IMR-90 (cell line): ENCODE data around the gene FAM200C. TPM values are rescaled to one million over a fixed set of nuclear protein-coding genes. Genes with fewer than 3 reads are reported as not detected.

Source experiments
- ATAC-seq: fragments of 200-7000 bp; cut with Tn5 transposase; 2 replicates; pipeline ENCODE4 v1.9.1; 2020; ENCODE audit warnings: low read depth, mild to moderate bottlenecking, moderate library complexity
- BruUV-seq: library from RNA; stranded (reverse); fragments of 400-500 nt; replicated peaks from 2 replicates; lab custom pipeline; 2021; lab: Mats Ljungman, UMichigan
- CTCF ChIA-PET: fragments of 300-600 bp; formaldehyde crosslinking; extraction: SDS; loops from one replicate; lab custom pipeline; 2021; ENCODE audit warnings: antibody characterized with exemption; lab: Yijun Ruan, JAX
- POLR2A ChIA-PET: fragments of 300-600 bp; sonication (Branson Sonifier 250); formaldehyde crosslinking; loops from one replicate; lab custom pipeline; 2022; ENCODE audit warnings: antibody characterized with exemption; ENCODE audit not compliant: unreplicated experiment; lab: Charles Lee
- DNase-seq: peaks from one replicate; pipeline ENCODE4 v3.0.0; 2013
- H2AFZ ChIP-seq: replicated peaks from 2 replicates; pipeline ENCODE3; 2013; ENCODE audit warnings: low read length, mild to moderate bottlenecking; ENCODE audit not compliant: poor library complexity
- H2AK5ac ChIP-seq: 2 replicates; pipeline ENCODE4 v1.6.1; 2013; ENCODE audit warnings: low read depth, low read length, inconsistent platforms
- H2AK9ac ChIP-seq: replicated peaks from 2 replicates; pipeline ENCODE3; 2013; ENCODE audit warnings: mild to moderate bottlenecking, low read depth, low read length, moderate library complexity; ENCODE audit not compliant: poor library complexity
- H2BK120ac ChIP-seq: 2 replicates; pipeline ENCODE4 v1.6.1; 2013; ENCODE audit warnings: low read depth, low read length, inconsistent platforms
- H2BK15ac ChIP-seq: 3 replicates; pipeline ENCODE4 v1.6.1; 2013; ENCODE audit warnings: low read depth, low read length, inconsistent platforms
- H2BK20ac ChIP-seq: 2 replicates; pipeline ENCODE4 v1.6.1; 2013; ENCODE audit warnings: low read depth, mild to moderate bottlenecking, inconsistent platforms, low read length, moderate library complexity
- H2BK5ac ChIP-seq: 2 replicates; pipeline ENCODE4 v1.6.1; 2013; ENCODE audit warnings: mild to moderate bottlenecking, low read depth, low read length, inconsistent platforms; ENCODE audit not compliant: poor library complexity, severe bottlenecking
- H3K14ac ChIP-seq: replicated peaks from 2 replicates; pipeline ENCODE4 v1.6.1; 2013; ENCODE audit warnings: low read depth, low read length, inconsistent platforms
- H3K18ac ChIP-seq: 2 replicates; pipeline ENCODE4 v1.6.1; 2013; ENCODE audit warnings: low read depth, low read length, control low read depth
- H3K23ac ChIP-seq: 2 replicates; pipeline ENCODE4 v1.6.1; 2013; ENCODE audit warnings: low read depth, low read length, inconsistent platforms
- H3K27ac ChIP-seq: 2 replicates; pipeline ENCODE4 v1.5.1; 2013; ENCODE audit warnings: mild to moderate bottlenecking, control low read depth, low read length; ENCODE audit not compliant: insufficient read depth
- H3K27me3 ChIP-seq: 2 replicates; pipeline ENCODE4 v1.6.1; 2013; ENCODE audit warnings: low read length; ENCODE audit not compliant: control insufficient read depth, insufficient read depth
- H3K36me3 ChIP-seq: 2 replicates; pipeline ENCODE4 v1.6.1; 2013; ENCODE audit warnings: low read length, mixed read lengths; ENCODE audit not compliant: control insufficient read depth, insufficient read depth
- H3K4ac ChIP-seq: 2 replicates; pipeline ENCODE4 v1.6.1; 2013; ENCODE audit warnings: low read depth, low read length, inconsistent platforms
- H3K4me1 ChIP-seq: 2 replicates; pipeline ENCODE4 v1.6.1; 2013; ENCODE audit warnings: low read length, mixed read lengths; ENCODE audit not compliant: control insufficient read depth, insufficient read depth
- H3K4me2 ChIP-seq: 2 replicates; pipeline ENCODE4 v1.6.1; 2013; ENCODE audit warnings: low read depth, mild to moderate bottlenecking, control low read depth, low read length, moderate library complexity
- H3K4me3 ChIP-seq: 2 replicates; pipeline ENCODE4 v1.5.1; 2013; ENCODE audit warnings: low read depth, mild to moderate bottlenecking, control low read depth, low read length, moderate library complexity; ENCODE audit not compliant: insufficient read depth
- H3K56ac ChIP-seq: 2 replicates; pipeline ENCODE4 v1.6.1; 2013; ENCODE audit warnings: low read length, inconsistent platforms; ENCODE audit not compliant: insufficient read depth; ENCODE audit errors: extremely low read depth
- H3K79me1 ChIP-seq, 2 experiments: 2 replicates each; pipeline ENCODE4 v1.6.1; 2013; ENCODE audit warnings: low read length in 2 of 2, inconsistent platforms in 1 of 2, low read depth in 1 of 2
- H3K9ac ChIP-seq: 2 replicates; pipeline ENCODE4 v1.6.1; 2013; ENCODE audit warnings: low read depth, low read length, control low read depth
- H3K9me1 ChIP-seq: 2 replicates; pipeline ENCODE4 v1.6.1; 2013; ENCODE audit warnings: low read length, inconsistent platforms; ENCODE audit not compliant: insufficient read depth
- H3K9me3 ChIP-seq: 2 replicates; pipeline ENCODE4 v1.6.1; 2013; ENCODE audit warnings: low read length; ENCODE audit not compliant: control insufficient read depth, insufficient read depth
- H4K20me1 ChIP-seq: 2 replicates; pipeline ENCODE4 v1.6.1; 2013; ENCODE audit warnings: low read length, inconsistent platforms; ENCODE audit not compliant: insufficient read depth
- H4K5ac ChIP-seq: 2 replicates; pipeline ENCODE4 v1.6.1; 2013; ENCODE audit warnings: mild to moderate bottlenecking, low read depth, low read length, control low read depth
- H4K8ac ChIP-seq, 2 experiments: 2 replicates each; pipeline ENCODE4 v1.6.1; 2013; ENCODE audit warnings: low read depth in 2 of 2, low read length in 2 of 2, control low read depth in 1 of 2, inconsistent platforms in 1 of 2
- H4K91ac ChIP-seq: 2 replicates; pipeline ENCODE4 v1.6.1; 2013; ENCODE audit warnings: low read depth, low read length, inconsistent platforms; ENCODE audit not compliant: insufficient read depth
- BHLHE40 ChIP-seq: fragments of 150-350 bp; IDR thresholded peaks from 2 replicates; pipeline ENCODE4 v1.6.1; 2016; ENCODE audit warnings: mild to moderate bottlenecking, low read depth, low read length
- FOS ChIP-seq: fragments of 150-350 bp; IDR thresholded peaks from 2 replicates; pipeline ENCODE4 v1.6.1; 2016; ENCODE audit warnings: low read depth, low read length
- MAFK ChIP-seq: IDR thresholded peaks from 2 replicates; pipeline ENCODE4 v1.6.1; 2012; ENCODE audit warnings: low read depth, low read length, improper control_type of control experiment
- MAZ ChIP-seq: IDR thresholded peaks from 2 replicates; pipeline ENCODE4 v1.6.1; 2012; ENCODE audit warnings: low read depth, mild to moderate bottlenecking, low read length, improper control_type of control experiment, moderate library complexity, borderline replicate concordance
- RAD21 ChIP-seq: IDR thresholded peaks from 2 replicates; pipeline ENCODE4 v1.6.1; 2012; ENCODE audit warnings: low read length, improper control_type of control experiment
- RCOR1 ChIP-seq: IDR thresholded peaks from 2 replicates; pipeline ENCODE4 v1.6.1; 2012; ENCODE audit warnings: mild to moderate bottlenecking, low read length, improper control_type of control experiment; ENCODE audit not compliant: insufficient replicate concordance
- USF2 ChIP-seq: fragments of 150-350 bp; IDR thresholded peaks from 2 replicates; pipeline ENCODE4 v1.6.1; 2017; ENCODE audit warnings: mild to moderate bottlenecking, antibody characterized with exemption, low read length, low read depth
- WGBS, 2 experiments: methylation state at CpG; one replicate each; pipeline versions ENCODE4 v1.1.5 to v1.1.7; 2013; ENCODE audit warnings: missing lambda C conversion rate in 2 of 2; ENCODE audit not compliant: insufficient read length in 1 of 2; ENCODE audit errors: extremely low coverage in 2 of 2; 5-methylcytosine and 5-hydroxymethylcytosine counted together
- dilution Hi-C: fragments of 300-500 bp; cut with HindIII; formaldehyde crosslinking; loops from one replicate; pipeline ENCODE4 v1.14.3; 2018; ENCODE audit warnings: low sequenced_read_pairs; ENCODE audit not compliant: unreplicated experiment
- in situ Hi-C: fragments of 300-500 bp; cut with MboI; formaldehyde crosslinking; loops from 3 replicates; pipeline ENCODE4 v1.14.3; 2019; ENCODE audit warnings: low sequenced_read_pairs, inconsistent platforms, mixed read lengths
- intact Hi-C: fragments of 100-400 bp; cut with micrococcal nuclease; formaldehyde crosslinking; loops from 2 replicates; pipeline ENCODE4 v1.10.0; 2022
- polyA plus RNA-seq, 3 experiments: library from polyadenylated mRNA; depleted of rRNA; stranded (reverse); fragments of >200 nt; gene quantifications; 2 replicates each; pipeline ENCODE4 v1.2.3, GENCODE V29; 2012; ENCODE audit warnings: low replicate concordance in 1 of 3
- total RNA-seq: library from RNA; depleted of rRNA; stranded (reverse); fragments of >200 nt; gene quantifications from 2 replicates; pipeline ENCODE4 v1.2.3, GENCODE V29; 2012
- TF ChIP-seq, protein P1 (sequence below): fragments of 150-350 bp; IDR thresholded peaks from 2 replicates; pipeline ENCODE4 v1.6.1; 2016; ENCODE audit warnings: low read depth, mild to moderate bottlenecking, low read length, moderate library complexity, borderline replicate concordance

FAM200C gene
- total and polyA plus RNA-seq, 2 of the 4 experiments (the other 2 are of a cell fraction) = 1.7 to 6.3 TPM

DNA sequence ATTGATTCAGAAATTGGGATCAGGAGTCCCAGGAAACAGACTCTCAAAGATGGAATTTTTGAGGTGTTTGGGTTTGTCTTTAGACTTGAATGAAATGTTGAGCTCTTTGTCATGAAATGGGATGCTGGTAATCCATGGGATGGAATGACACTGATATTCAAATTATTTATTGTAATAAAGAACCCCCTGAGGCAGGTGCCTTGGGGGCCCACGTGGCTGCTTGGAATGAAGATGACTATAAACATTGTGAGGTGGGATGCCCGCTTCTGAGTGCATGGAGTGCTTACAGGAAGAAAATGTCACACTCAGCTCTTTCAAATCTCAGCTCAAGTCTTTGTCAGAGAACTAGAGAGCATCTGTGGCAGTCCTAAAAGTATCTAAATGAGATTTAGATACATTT, 19.8 kb downstream of the FAM200C start:
- BruUV-seq = no TSS peak
- H2BK120ac ChIP-seq = no peak overlapping the region
- intact Hi-C loops (no loop called here), in situ Hi-C loops (no loop called here), dilution Hi-C loops (no loop called here)
- no peak overlapping the region for H2BK15ac ChIP-seq
- H2BK5ac ChIP-seq = no peak overlapping the region
- H3K4me2 ChIP-seq = no peak overlapping the region
- H2AK9ac ChIP-seq = no peak overlapping the region
- no peak overlapping the region for H2AFZ ChIP-seq
- H3K23ac ChIP-seq = no peak overlapping the region
- H4K8ac ChIP-seq = no peak overlapping the region
- H3K27ac ChIP-seq = no peak overlapping the region
- no peak overlapping the region for H3K18ac ChIP-seq
- H3K36me3 ChIP-seq = no peaks in the 10 kb centered on the region
- H3K9ac ChIP-seq = no peak overlapping the region
- no peaks in the 10 kb centered on the region for H3K4me1 ChIP-seq
- no peak overlapping the region for H3K14ac ChIP-seq
- no peak for ATAC-seq
- H3K27me3 ChIP-seq = peaks cover 2% of the 10 kb centered on the region
- ChIA-PET POLR2A (no interaction called here), CTCF (interaction anchor here (1.4 kb wide), 1 partner anchor 11 kb away, joined by 5 read pairs; no protein-coding TSS in a partner anchor)
- no peak overlapping the region for H3K4me3 ChIP-seq
- no peak overlapping the region for H4K91ac ChIP-seq
- no peak overlapping the region for H3K4ac ChIP-seq
- H3K56ac ChIP-seq = no peak overlapping the region
- no peak for DNase-seq
- WGBS, 2 experiments = no CpG with 5 or more reads among the region's 2 CpGs
- H2AK5ac ChIP-seq = no peak overlapping the region
- H3K9me1 ChIP-seq = peaks cover 3% of the 10 kb centered on the region; the same call in 1 of the 2 replicates
- no peaks in the 10 kb centered on the region for H3K79me1 ChIP-seq
- no peaks in the 10 kb centered on the region for H3K9me3 ChIP-seq
- no peaks in the 10 kb centered on the region for H4K20me1 ChIP-seq
- no peak overlapping the region for H4K5ac ChIP-seq
- TF ChIP-seq, protein P1, sequence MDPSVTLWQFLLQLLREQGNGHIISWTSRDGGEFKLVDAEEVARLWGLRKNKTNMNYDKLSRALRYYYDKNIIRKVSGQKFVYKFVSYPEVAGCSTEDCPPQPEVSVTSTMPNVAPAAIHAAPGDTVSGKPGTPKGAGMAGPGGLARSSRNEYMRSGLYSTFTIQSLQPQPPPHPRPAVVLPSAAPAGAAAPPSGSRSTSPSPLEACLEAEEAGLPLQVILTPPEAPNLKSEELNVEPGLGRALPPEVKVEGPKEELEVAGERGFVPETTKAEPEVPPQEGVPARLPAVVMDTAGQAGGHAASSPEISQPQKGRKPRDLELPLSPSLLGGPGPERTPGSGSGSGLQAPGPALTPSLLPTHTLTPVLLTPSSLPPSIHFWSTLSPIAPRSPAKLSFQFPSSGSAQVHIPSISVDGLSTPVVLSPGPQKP = no peak
- TF ChIP-seq FOS (no peak), BHLHE40 (no peak), RCOR1 (no peak), RAD21 (no peak), MAFK (no peak), USF2 (no peak), MAZ (no peak)
- H2BK20ac ChIP-seq = no peak overlapping the region
